Upper lobe of left lung (tissue), 6 donors: Measurements from ENCODE around the gene KIF4A. TPM values are rescaled to one million over a fixed set of nuclear protein-coding genes. Genes with fewer than 3 reads are reported as not detected.

Experiments used
- ATAC-seq, 2 donors: fragments of 200-7000 bp; cut with Tn5 transposase; one replicate each; pipeline ENCODE4 v1.9.1; 2022; ENCODE audit warnings: mild to moderate bottlenecking in 2 of 2, moderate library complexity in 2 of 2; ENCODE audit not compliant: low FRiP score in 2 of 2
- DNase-seq, 2 donors: peaks; one replicate each; pipeline ENCODE4 v3.0.0-alpha.2; 2019 to 2020
- H3K27ac ChIP-seq, 4 donors: fragments of 200-600 bp; sonication (generic); one replicate each; pipeline ENCODE4 v1.5.1; 2016 to 2019
- H3K27me3 ChIP-seq, 4 donors: fragments of 200-600 bp; sonication (generic); one replicate each; pipeline ENCODE4 v1.5.1; 2017 to 2019
- H3K36me3 ChIP-seq, 4 donors: fragments of 200-600 bp; sonication (generic); one replicate each; pipeline ENCODE4 v1.5.1; 2016 to 2019
- H3K4me1 ChIP-seq, 4 donors: fragments of 200-600 bp; sonication (generic); one replicate each; pipeline ENCODE4 v1.5.1; 2018 to 2019
- H3K4me3 ChIP-seq, 4 donors: fragments of 200-600 bp; sonication (generic); one replicate each; pipeline ENCODE4 v1.5.1; 2017 to 2019; ENCODE audit warnings: mild to moderate bottlenecking in 2 of 4, moderate library complexity in 1 of 4
- H3K9me3 ChIP-seq, 4 donors: fragments of 200-600 bp; sonication (generic); one replicate each; pipeline ENCODE4 v1.5.1; 2018 to 2019
- EP300 ChIP-seq, 4 donors: sonication (generic); formaldehyde crosslinking; IDR thresholded peaks; one replicate each; pipeline ENCODE4 v1.5.1; 2017; ENCODE audit warnings: antibody characterized with exemption in 4 of 4, control low read depth in 2 of 4
- POLR2A ChIP-seq, 4 donors: fragments of 450-650 bp; IDR thresholded peaks; one replicate each; pipeline ENCODE4 v1.5.1; 2016 to 2017; ENCODE audit warnings: antibody characterized with exemption in 4 of 4, mild to moderate bottlenecking in 2 of 4
- POLR2AphosphoS5 ChIP-seq, 2 donors: sonication (generic); formaldehyde crosslinking; IDR thresholded peaks; one replicate each; pipeline ENCODE4 v1.5.1; 2017; ENCODE audit warnings: antibody characterized with exemption in 2 of 2
- WGBS, 2 donors: methylation state at CpG; one replicate each; pipeline ENCODE4 v1.1.5; 2017 to 2018; 5-methylcytosine and 5-hydroxymethylcytosine counted together
- total RNA-seq, 6 donors: library from RNA; depleted of rRNA in 4 of 6; stranded (reverse); fragments of >200 nt in 4 of 6; gene quantifications; one replicate each; pipeline versions ENCODE4 v1.1.0 to v1.2.1, GENCODE V29; 2016 to 2021
- TF ChIP-seq, protein P1 (sequence below), 6 experiments: fragments of 450-650 bp in 4 of 6; fragments of 200-600 bp in 2 of 6; sonication (generic) in 2 of 6; IDR thresholded peaks; one replicate each; pipeline ENCODE4 v1.5.1; 2016 to 2019; ENCODE audit warnings: antibody characterized with exemption in 6 of 6
- donor health status: DM: no; HTN: no; CAD: no; lungs with moderate emphysema.
- donor health status: DM: no; HTN: yes; CAD: no; lungs with severe emphysema.

KIF4A gene
- total RNA-seq, 6 donors from 2014 or later: under 0.01 to 2.6 (median 0.69) TPM

DNA sequence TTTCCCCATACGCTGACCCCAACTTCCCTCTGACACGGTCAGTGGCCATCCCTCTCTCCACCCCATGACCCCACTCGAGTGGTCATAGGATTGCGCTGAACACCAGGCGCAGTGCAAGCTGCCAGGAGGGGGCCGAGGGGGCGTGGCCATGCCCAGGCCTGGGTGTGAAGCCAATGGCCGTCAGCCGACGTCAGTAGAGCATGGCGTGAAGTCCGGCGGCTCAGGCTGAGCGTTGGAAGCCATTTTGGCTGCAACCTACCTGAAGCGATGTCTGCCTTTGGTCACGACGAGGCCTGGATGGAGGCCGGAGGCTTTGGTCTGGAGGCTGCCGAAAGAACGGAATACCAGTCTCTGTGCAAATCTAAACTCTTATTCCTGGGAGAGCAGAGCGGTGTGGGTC, 8.0 kb upstream of the KIF4A start, which contains the start of gene RAB41:
TSS of gene RAB41 (plus strand) at position 222 of the 400 bp plus-strand sequence. CDS start at position 268, 46 bp downstream.
- Histone ChIP-seq H3K27ac (no peak within 1 kb of the TSS), H3K4me3 (no peak within 1 kb of the TSS), H3K36me3 (peaks cover 0 to 7% (median 2%) of the 10 kb centered on the region in 4 donors), H3K9me3 (no peaks in the 10 kb centered on the region), H3K4me1 (no peaks in the 10 kb centered on the region), H3K27me3 (no peaks in the 10 kb centered on the region)
- TF ChIP-seq POLR2A (IDR thresholded peaks at IDR 0.05) (no peak), EP300 (IDR thresholded peaks at IDR 0.05) (no peak), POLR2AphosphoS5 (IDR thresholded peaks at IDR 0.05) (no peak)
- TF ChIP-seq, protein P1, sequence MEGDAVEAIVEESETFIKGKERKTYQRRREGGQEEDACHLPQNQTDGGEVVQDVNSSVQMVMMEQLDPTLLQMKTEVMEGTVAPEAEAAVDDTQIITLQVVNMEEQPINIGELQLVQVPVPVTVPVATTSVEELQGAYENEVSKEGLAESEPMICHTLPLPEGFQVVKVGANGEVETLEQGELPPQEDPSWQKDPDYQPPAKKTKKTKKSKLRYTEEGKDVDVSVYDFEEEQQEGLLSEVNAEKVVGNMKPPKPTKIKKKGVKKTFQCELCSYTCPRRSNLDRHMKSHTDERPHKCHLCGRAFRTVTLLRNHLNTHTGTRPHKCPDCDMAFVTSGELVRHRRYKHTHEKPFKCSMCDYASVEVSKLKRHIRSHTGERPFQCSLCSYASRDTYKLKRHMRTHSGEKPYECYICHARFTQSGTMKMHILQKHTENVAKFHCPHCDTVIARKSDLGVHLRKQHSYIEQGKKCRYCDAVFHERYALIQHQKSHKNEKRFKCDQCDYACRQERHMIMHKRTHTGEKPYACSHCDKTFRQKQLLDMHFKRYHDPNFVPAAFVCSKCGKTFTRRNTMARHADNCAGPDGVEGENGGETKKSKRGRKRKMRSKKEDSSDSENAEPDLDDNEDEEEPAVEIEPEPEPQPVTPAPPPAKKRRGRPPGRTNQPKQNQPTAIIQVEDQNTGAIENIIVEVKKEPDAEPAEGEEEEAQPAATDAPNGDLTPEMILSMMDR (IDR thresholded peaks at IDR 0.05): no peak
- whole genome bisulfite sequencing, 2 donors: 93 to 96% methylated on average over 7 to 21 of the region's 21 CpGs
- no peak for ATAC-seq
- DNase-seq: peak in 1 of 2 donors; percentile 52

DNA sequence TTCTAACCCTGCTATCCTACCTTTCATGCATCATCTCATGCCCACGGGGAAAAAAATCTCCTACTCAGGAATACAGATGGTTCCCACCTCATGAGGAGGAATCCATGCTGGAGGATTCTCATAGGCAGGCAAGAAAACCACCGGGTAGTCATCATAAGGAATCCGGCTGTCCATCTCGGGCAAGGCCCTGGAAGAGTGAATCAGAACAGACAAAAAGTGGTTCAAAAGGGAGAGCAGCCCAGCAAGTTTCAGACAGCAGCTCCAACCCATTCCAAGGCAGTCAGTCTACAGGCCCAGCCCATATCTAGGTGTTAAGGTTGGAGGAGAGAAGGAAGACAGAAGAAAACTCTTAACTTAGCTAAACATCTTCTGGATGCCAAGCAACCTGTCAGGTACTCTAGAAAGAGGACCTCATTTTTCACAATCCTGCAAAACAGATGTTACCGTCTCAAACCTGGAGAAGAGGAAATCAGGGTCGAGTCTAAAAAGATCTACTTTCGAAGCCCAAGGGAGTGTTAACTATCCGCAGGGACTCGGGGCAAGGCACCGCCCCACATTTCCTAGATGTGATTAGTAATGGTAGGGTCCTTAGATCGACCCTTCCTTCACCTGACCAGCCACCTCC, 624 bp upstream of the KIF4A start:
- Histone ChIP-seq H3K4me1 (peaks cover 4 to 12% (median 5%) of the 10 kb centered on the region in 4 donors), H3K9me3 (no peaks in the 10 kb centered on the region), H3K27me3 (no peaks in the 10 kb centered on the region), H3K4me3 (peak overlapping the region; percentile 21 to 66 (median 52)), H3K27ac (peak overlapping the region; percentile 15 to 77 (median 70)), H3K36me3 (peaks cover 0 to 9% (median 4%) of the 10 kb centered on the region in 4 donors)
- 36 to 71% methylated on average over 10 to 11 of the region's 11 CpGs for WGBS, 2 donors
- ATAC-seq (no peak), DNase-seq (no peak)
- TF ChIP-seq EP300 (IDR thresholded peaks at IDR 0.05): no peak
- TF ChIP-seq POLR2A (IDR thresholded peaks at IDR 0.05): no peak
- TF ChIP-seq, protein P1 (IDR thresholded peaks at IDR 0.05): no peak
- no peak for TF ChIP-seq POLR2AphosphoS5 (IDR thresholded peaks at IDR 0.05)

DNA sequence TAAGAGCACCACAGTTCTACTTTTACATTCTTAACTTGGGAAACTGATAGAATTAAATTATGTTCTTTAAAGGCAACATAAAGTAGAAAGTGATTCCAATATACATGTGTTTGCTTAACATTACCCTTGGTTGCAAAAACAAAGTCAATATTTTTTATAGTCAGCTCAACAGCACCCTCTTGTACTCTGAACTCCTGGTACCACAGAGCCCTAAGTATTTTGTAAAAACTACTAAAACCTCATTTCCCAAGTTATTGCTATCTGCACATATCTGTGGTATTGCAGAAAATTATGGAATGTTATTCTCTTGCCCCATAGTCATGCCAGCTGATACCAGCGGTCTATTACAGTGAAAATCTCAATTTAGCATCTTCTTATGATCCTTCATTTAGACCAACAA, 2.9 kb downstream of the KIF4A start:
- WGBS, 2 donors: 0% methylated on average over 1 of the region's 1 CpG
- no peaks in the 10 kb centered on the region for H3K9me3 ChIP-seq
- ATAC-seq: no peak
- TF ChIP-seq POLR2AphosphoS5 (IDR thresholded peaks at IDR 0.05): no peak
- TF ChIP-seq EP300 (IDR thresholded peaks at IDR 0.05): no peak
- TF ChIP-seq POLR2A (IDR thresholded peaks at IDR 0.05): no peak
- TF ChIP-seq, protein P1 (IDR thresholded peaks at IDR 0.05): no peak
- no peaks in the 10 kb centered on the region for H3K36me3 ChIP-seq
- H3K4me1 ChIP-seq: peaks cover 4 to 12% (median 5%) of the 10 kb centered on the region in 4 donors
- no peak for DNase-seq
- H3K27ac ChIP-seq: no peak overlapping the region
- no peaks in the 10 kb centered on the region for H3K27me3 ChIP-seq
- no peak overlapping the region for H3K4me3 ChIP-seq

DNA sequence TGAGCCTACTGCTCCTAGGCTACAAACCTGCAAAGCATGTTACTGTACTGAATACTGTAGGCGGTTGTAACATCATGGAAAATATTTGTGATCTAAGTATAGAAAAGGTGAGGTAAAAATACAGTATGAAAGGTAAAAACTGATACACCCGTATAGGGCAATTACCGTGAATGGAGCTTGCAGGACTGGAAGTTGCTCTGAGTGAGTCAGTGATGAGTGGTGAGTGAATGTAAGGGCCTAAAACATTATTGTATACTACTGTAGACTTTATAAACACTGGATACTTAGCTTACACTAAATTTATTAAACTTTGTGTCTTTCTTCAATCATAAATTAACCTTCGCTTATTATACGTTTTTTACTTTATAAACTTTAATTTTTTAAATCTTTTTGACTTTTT, 3.7 kb downstream of the KIF4A start:
- TF ChIP-seq EP300 (IDR thresholded peaks at IDR 0.05) (no peak), POLR2AphosphoS5 (IDR thresholded peaks at IDR 0.05) (no peak), POLR2A (IDR thresholded peaks at IDR 0.05) (no peak)
- TF ChIP-seq, protein P1 (IDR thresholded peaks at IDR 0.05): no peak
- WGBS, 2 donors: 76 to 96% methylated on average over 5 of the region's 5 CpGs

DNA sequence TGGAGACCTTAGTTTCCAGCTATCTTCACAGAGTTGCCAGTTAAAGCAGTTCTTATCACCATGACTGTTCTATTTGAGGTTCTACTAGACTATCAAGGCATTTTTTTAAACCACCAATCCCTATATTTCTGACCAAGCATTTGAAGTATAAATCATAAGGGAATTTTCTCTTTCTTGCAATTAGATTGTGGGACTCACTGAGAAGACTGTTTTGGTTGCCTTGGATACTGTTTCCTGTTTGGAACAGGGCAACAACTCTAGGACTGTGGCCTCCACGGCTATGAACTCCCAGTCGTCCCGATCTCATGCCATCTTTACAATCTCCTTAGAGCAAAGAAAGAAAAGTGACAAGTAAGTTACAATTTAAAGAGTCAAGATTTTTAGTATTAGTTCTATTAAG, 11.8 kb downstream of the KIF4A start:
- Histone ChIP-seq H3K4me1 (no peaks in the 10 kb centered on the region), H3K4me3 (no peak overlapping the region), H3K9me3 (no peaks in the 10 kb centered on the region), H3K27ac (no peak overlapping the region), H3K36me3 (no peaks in the 10 kb centered on the region), H3K27me3 (no peaks in the 10 kb centered on the region)
- DNase-seq: no peak
- TF ChIP-seq, protein P1 (IDR thresholded peaks at IDR 0.05): no peak
- TF ChIP-seq EP300 (IDR thresholded peaks at IDR 0.05) (no peak), POLR2A (IDR thresholded peaks at IDR 0.05) (no peak), POLR2AphosphoS5 (IDR thresholded peaks at IDR 0.05) (no peak)
- no peak for ATAC-seq
- 52 to 71% methylated on average over 3 of the region's 3 CpGs for WGBS, 2 donors

More for the DNA sequence above, 3.7 kb downstream of the KIF4A start:
- Histone ChIP-seq H3K4me3 (no peak overlapping the region), H3K9me3 (no peaks in the 10 kb centered on the region), H3K27ac (no peak overlapping the region), H3K4me1 (peaks cover 4 to 12% (median 5%) of the 10 kb centered on the region in 4 donors), H3K27me3 (no peaks in the 10 kb centered on the region), H3K36me3 (no peaks in the 10 kb centered on the region)
- no peak for DNase-seq
- no peak for ATAC-seq
